HepG2 (cell line): ENCODE results near the gene ANKRD65. TPM values are rescaled to one million over a fixed set of nuclear protein-coding genes. Genes with fewer than 3 reads are reported as not detected.

Experiments
- E2F5 ChIP-seq: sonication (generic); formaldehyde crosslinking; conservative IDR thresholded peaks from 2 replicates; pipeline ENCODE4 v1.4.0; 2020; ENCODE audit warnings: missing genetic modification reagents
- FOXJ3 ChIP-seq: sonication (generic); formaldehyde crosslinking; IDR thresholded peaks from 2 replicates; pipeline ENCODE4 v1.4.0; 2020; ENCODE audit warnings: missing genetic modification reagents, mild to moderate bottlenecking, borderline replicate concordance
- MAZ ChIP-seq, 2 experiments: sonication (generic) in 1 of 2; formaldehyde crosslinking in 1 of 2; IDR thresholded peaks; 2 replicates each; pipeline versions ENCODE4 v1.5.0 to v1.6.1; 2012 to 2020; ENCODE audit warnings: low read depth in 2 of 2, mild to moderate bottlenecking in 2 of 2, borderline replicate concordance in 1 of 2, improper control_type of control experiment in 1 of 2, low read length in 1 of 2, missing genetic modification reagents in 1 of 2, moderate library complexity in 1 of 2
- ZBTB7B ChIP-seq: sonication (generic); formaldehyde crosslinking; IDR thresholded peaks from 2 replicates; pipeline ENCODE4 v1.4.0; 2020; ENCODE audit warnings: missing genetic modification reagents
- ZHX1 ChIP-seq: sonication (generic); formaldehyde crosslinking; IDR thresholded peaks from 2 replicates; pipeline ENCODE4 v1.8.1; 2022; ENCODE audit warnings: low read depth, mild to moderate bottlenecking, missing genetic modification reagents
- ZMYM2 ChIP-seq: sonication (generic); formaldehyde crosslinking; IDR thresholded peaks from 2 replicates; pipeline ENCODE4 v1.8.0; 2022; ENCODE audit warnings: mild to moderate bottlenecking, missing genetic modification reagents
- ZNF558 ChIP-seq: sonication (generic); formaldehyde crosslinking; IDR thresholded peaks from 2 replicates; pipeline ENCODE4 v1.9.0; 2022; ENCODE audit warnings: mild to moderate bottlenecking, missing genetic modification reagents, borderline replicate concordance
- ZNF687 ChIP-seq: sonication (generic); formaldehyde crosslinking; IDR thresholded peaks from 2 replicates; pipeline ENCODE4 v1.5.1; 2020; ENCODE audit warnings: mild to moderate bottlenecking, missing genetic modification reagents, moderate library complexity
- ZNF7 ChIP-seq: IDR thresholded peaks from 2 replicates; pipeline ENCODE4 v1.6.1; 2016; ENCODE audit warnings: missing biosample characterization, missing genetic modification reagents
- ZNF75D ChIP-seq: sonication (generic); formaldehyde crosslinking; IDR thresholded peaks from 2 replicates; pipeline ENCODE4 v1.8.1; 2023; ENCODE audit warnings: missing genetic modification reagents, mild to moderate bottlenecking, borderline replicate concordance
- polyA plus RNA-seq, 8 experiments: library from polyadenylated mRNA; depleted of rRNA in 3 of 8; stranded (reverse) in 7 of 8; unstranded in 1 of 8; fragments of >200 nt; fragmentation: Illumina TruSeq in 4 of 8; extraction: Trizol in 4 of 8; gene quantifications; 2 replicates each; pipeline versions ENCODE4 v1.2.1 to v1.2.3, GENCODE V29; 2011 to 2016; ENCODE audit warnings: low read depth in 4 of 8, missing spikeins in 1 of 8, mixed read lengths in 1 of 8; ENCODE audit not compliant: insufficient read depth in 1 of 8
- total RNA-seq, 5 experiments: library from RNA; depleted of rRNA; stranded (reverse); fragments of >200 nt; fragmentation: Illumina TruSeq; extraction: Trizol; gene quantifications; 2 replicates each; pipeline ENCODE4 v1.2.3, GENCODE V29; 2016; ENCODE audit warnings: low read depth in 1 of 5
- TF ChIP-seq, protein P1 (sequence below): sonication (generic); formaldehyde crosslinking; IDR thresholded peaks from 2 replicates; pipeline ENCODE4 v1.9.0; 2021; ENCODE audit warnings: missing genetic modification reagents, mild to moderate bottlenecking, borderline replicate concordance
- TF ChIP-seq, protein P2 (sequence below): sonication (generic); formaldehyde crosslinking; IDR thresholded peaks from 2 replicates; pipeline ENCODE4 v1.8.0; 2022; ENCODE audit warnings: mild to moderate bottlenecking, missing genetic modification reagents, borderline replicate concordance
- TF ChIP-seq, protein P3 (sequence below): sonication (generic); formaldehyde crosslinking; IDR thresholded peaks from 2 replicates; pipeline ENCODE4 v1.4.0; 2020; ENCODE audit warnings: mild to moderate bottlenecking, missing genetic modification reagents, borderline replicate concordance
- TF ChIP-seq, protein P4 (sequence below): sonication (generic); formaldehyde crosslinking; IDR thresholded peaks from 2 replicates; pipeline ENCODE4 v1.4.0; 2020; ENCODE audit warnings: missing genetic modification reagents

The ANKRD65 gene
- total and polyA plus RNA-seq, 2 of the 13 experiments (the other 11 are each of a cell fraction or from before 2014, with no cell fraction given) = 12.1 to 30.1 TPM

- TF ChIP-seq MAZ (IDR thresholded peaks at IDR 0.05; ENCODE audit: borderline replicate concordance, low read depth, low read length) (peak; percentile 78; the same call in 1 of the 2 replicates), MAZ (CRISPR knock-in tag; IDR thresholded peaks at IDR 0.05; ENCODE audit: low read depth) (peak; percentile 92), ZNF687 (CRISPR knock-in tag) (peak; percentile 67), ZNF75D (CRISPR knock-in tag) (no peak), E2F5 (CRISPR knock-in tag) (no peak), ZMYM2 (CRISPR knock-in tag) (no peak), FOXJ3 (CRISPR knock-in tag) (no peak), ZHX1 (CRISPR knock-in tag) (no peak), ZBTB7B (CRISPR knock-in tag) (no peak), ZNF7 (CRISPR knock-in tag) (no peak), ZNF558 (CRISPR knock-in tag) (no peak)
- TF ChIP-seq, protein P1, sequence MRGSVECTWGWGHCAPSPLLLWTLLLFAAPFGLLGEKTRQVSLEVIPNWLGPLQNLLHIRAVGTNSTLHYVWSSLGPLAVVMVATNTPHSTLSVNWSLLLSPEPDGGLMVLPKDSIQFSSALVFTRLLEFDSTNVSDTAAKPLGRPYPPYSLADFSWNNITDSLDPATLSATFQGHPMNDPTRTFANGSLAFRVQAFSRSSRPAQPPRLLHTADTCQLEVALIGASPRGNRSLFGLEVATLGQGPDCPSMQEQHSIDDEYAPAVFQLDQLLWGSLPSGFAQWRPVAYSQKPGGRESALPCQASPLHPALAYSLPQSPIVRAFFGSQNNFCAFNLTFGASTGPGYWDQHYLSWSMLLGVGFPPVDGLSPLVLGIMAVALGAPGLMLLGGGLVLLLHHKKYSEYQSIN (CRISPR knock-in tag) = no peak
- TF ChIP-seq, protein P2, sequence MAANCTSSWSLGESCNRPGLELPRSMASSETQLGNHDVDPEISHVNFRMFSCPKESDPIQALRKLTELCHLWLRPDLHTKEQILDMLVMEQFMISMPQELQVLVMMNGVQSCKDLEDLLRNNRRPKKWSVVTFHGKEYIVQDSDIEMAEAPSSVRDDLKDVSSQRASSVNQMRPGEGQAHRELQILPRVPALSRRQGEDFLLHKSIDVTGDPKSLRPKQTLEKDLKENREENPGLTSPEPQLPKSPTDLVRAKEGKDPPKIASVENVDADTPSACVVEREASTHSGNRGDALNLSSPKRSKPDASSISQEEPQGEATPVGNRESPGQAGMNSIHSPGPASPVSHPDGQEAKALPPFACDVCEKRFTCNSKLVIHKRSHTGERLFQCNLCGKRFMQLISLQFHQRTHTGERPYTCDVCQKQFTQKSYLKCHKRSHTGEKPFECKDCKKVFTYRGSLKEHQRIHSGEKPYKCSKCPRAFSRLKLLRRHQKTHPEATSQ (CRISPR knock-in tag) = no peak
- TF ChIP-seq, protein P3, sequence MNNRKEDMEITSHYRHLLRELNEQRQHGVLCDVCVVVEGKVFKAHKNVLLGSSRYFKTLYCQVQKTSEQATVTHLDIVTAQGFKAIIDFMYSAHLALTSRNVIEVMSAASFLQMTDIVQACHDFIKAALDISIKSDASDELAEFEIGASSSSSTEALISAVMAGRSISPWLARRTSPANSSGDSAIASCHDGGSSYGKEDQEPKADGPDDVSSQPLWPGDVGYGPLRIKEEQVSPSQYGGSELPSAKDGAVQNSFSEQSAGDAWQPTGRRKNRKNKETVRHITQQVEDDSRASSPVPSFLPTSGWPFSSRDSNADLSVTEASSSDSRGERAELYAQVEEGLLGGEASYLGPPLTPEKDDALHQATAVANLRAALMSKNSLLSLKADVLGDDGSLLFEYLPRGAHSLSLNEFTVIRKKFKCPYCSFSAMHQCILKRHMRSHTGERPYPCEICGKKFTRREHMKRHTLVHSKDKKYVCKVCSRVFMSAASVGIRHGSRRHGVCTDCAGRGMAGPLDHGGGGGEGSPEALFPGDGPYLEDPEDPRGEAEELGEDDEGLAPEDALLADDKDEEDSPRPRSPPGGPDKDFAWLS (CRISPR knock-in tag) = no peak
- TF ChIP-seq, protein P4, sequence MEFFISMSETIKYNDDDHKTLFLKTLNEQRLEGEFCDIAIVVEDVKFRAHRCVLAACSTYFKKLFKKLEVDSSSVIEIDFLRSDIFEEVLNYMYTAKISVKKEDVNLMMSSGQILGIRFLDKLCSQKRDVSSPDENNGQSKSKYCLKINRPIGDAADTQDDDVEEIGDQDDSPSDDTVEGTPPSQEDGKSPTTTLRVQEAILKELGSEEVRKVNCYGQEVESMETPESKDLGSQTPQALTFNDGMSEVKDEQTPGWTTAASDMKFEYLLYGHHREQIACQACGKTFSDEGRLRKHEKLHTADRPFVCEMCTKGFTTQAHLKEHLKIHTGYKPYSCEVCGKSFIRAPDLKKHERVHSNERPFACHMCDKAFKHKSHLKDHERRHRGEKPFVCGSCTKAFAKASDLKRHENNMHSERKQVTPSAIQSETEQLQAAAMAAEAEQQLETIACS = 0 out of 2 replicates have a peak, but pooled peaks have one; percentile 31
Observed at GRCh38 chr1:1437904-1438376, 16.9 kb upstream of the ANKRD65 start (continued).
